Globus pallidus (tissue), 1 donor: ENCODE data around the gene DENND2C.

Experiments used
- DNase-seq: peaks from one replicate; pipeline ENCODE4 v3.0.0-alpha.2; 2015; ENCODE audit warnings: low spot score

DENND2C gene

DNA sequence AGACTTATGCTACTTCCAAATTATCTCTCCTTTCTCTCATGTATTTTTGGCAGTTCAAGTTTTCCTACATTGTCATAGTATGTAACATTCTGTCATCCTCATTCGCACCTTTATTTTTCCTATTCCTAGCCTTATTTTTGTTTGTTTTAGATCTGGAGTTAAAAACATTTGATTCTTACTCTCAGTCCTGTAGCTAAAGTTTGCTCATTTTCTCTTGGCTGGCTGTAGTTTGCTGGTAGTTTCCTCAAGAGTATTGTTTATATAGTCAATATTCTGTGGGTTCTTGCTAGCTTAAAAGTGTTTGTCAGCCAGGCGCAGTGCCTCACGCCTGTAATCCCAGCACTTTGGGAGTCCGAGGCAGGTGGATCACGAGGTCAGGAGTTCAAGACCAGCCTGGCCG, 129.0 kb downstream of the DENND2C start:
- DNase-seq = no peak

DNA sequence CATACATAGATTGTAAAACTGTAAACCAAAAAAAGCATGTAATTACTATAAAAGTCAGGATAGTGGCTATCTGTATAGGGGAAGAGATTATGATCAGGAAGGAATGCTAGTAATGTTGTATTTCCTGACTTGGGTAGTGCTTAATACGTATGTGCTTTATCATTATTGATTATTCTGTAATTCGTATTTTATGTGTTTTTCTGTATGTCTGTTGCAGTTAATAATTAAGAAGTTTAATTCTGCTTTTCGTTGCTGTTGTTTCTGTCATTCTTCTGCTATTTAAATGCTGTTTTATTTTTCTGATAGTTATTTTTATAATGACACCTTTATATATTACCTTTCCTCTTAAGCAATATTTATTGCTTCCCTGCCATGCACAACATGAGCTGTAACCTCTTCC, 129.6 kb downstream of the DENND2C start:
- DNase-seq = no peak

DNA sequence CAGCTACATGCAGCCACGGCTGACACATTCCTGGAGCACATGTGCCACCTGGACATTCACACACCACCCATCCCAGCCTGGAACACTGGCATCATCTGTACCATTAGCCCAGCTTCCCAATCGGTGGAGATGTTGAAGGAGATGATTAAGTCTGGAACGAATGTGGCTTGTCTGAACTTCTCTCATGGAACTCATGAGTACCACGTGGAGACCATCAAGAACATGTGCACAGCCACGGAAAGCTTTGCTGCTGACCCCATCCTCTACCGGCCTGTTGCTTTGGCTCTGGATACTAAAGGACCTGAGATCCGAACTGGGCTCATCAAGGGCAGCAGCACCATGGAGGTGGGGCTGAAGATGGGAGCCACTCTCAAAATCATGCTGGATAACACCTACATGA, 133.8 kb downstream of the DENND2C start:
- no peak for DNase-seq

DNA sequence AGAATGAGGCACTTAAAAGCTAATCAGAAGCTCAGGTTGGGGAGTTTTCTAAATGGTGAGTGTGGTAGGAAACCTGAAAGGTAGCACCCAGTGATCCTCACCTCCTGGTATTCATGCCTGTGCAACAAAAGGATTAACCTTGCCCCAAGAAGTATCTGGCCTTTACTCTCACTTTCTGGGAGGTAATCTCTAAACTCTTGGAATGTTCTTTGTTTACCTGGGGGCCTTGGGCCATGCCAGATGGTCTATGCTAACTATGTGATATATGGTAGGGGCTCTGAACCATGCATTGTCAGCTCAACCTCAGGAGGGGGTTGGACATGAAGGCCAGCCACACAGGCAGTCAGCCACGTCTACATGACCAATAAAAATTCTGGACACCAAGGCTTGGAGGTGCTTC, 134.4 kb downstream of the DENND2C start:
- no peak for DNase-seq
